GM12873 (cell line): ENCODE measurements around the gene HES4.

Experiments
- CTCF ChIP-seq: IDR thresholded peaks from 2 replicates; pipeline ENCODE4 v1.5.1; 2012; ENCODE audit warnings: low read depth, mild to moderate bottlenecking, moderate library complexity, low read length, control low read depth; ENCODE audit not compliant: insufficient read depth; ENCODE audit errors: missing control alignments

The HES4 gene

GRCh38 chr1:1005774-1006304, 5.9 kb upstream of the HES4 start:
- TF ChIP-seq CTCF: no peak

- TF ChIP-seq CTCF: no peak
These were observed 5.1 kb upstream of the HES4 start for GRCh38 chr1:1004780-1005697.

- no peak for TF ChIP-seq CTCF
These were observed 4.5 kb upstream of the HES4 start for GRCh38 chr1:1004420-1004779.

GRCh38 chr1:1003618-1004419, 3.9 kb upstream of the HES4 start:
- TF ChIP-seq CTCF: no peak

- no peak for TF ChIP-seq CTCF
These were observed 1.3 kb upstream of the HES4 start for GRCh38 chr1:1001057-1001783.

- TF ChIP-seq CTCF: no peak
These were observed 610 bp upstream of the HES4 start for GRCh38 chr1:1000357-1001056.
